ENCODE measurements around the gene PHLDB3. TPM values are rescaled to one million over a fixed set of nuclear protein-coding genes. Genes with fewer than 3 reads are reported as not detected.
A peak's percentile ranks its signal among the peaks of the same experiment; 100 is the strongest.

PHLDB3 gene
- total and polyA plus RNA-seq, 2 of the 13 experiments (the other 11 are each of a cell fraction or from before 2014, with no cell fraction given): 11.3 to 14.5 TPM

DNA sequence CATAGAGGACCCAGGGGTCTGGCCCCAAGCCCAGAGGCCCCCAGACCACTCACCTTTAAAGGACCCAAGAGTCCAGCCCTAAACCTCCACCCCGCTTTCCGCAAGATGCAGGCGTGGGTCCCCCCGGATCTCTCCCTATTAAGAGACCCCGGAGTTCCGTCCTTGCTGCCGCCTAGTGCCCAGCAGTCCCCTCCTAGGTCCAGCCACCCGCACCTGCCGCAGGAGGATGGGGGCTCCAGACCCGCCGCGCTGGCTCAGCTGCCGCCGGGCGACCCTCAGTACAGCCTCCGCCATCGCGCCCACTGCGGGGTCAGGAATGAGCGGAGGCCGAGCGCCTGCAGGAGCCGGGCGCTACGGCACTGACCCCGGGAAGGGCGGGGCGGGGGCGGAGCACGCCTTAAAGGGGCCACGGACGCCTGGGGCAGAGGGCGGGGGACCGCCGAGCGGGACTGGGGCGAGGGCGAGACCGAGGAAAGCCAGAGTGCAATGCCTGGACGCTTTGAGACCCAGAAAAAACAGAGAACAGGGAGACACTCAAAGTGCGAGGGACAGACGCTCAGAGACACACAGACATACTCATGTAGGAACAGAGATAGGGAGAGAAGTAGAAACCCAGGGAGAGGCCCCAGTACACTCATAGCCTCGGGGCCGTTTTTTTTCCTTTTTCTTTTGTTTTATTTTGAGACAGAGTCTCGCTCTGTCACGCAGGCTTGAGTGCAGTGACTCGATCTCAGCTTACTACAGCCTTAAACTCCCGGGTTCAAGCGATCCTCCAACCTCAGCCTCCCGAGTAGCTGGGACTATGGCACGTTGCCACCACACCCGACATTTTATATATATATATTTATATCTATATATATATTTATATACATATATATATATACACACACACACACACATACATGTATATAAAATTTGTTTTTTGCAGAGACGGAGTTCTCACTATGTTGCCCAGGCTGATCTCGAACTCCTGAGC lies 22.6 kb upstream of the PHLDB3 start, which contains the start of gene ETHE1 (continued):
- TF ChIP-seq, protein P1, sequence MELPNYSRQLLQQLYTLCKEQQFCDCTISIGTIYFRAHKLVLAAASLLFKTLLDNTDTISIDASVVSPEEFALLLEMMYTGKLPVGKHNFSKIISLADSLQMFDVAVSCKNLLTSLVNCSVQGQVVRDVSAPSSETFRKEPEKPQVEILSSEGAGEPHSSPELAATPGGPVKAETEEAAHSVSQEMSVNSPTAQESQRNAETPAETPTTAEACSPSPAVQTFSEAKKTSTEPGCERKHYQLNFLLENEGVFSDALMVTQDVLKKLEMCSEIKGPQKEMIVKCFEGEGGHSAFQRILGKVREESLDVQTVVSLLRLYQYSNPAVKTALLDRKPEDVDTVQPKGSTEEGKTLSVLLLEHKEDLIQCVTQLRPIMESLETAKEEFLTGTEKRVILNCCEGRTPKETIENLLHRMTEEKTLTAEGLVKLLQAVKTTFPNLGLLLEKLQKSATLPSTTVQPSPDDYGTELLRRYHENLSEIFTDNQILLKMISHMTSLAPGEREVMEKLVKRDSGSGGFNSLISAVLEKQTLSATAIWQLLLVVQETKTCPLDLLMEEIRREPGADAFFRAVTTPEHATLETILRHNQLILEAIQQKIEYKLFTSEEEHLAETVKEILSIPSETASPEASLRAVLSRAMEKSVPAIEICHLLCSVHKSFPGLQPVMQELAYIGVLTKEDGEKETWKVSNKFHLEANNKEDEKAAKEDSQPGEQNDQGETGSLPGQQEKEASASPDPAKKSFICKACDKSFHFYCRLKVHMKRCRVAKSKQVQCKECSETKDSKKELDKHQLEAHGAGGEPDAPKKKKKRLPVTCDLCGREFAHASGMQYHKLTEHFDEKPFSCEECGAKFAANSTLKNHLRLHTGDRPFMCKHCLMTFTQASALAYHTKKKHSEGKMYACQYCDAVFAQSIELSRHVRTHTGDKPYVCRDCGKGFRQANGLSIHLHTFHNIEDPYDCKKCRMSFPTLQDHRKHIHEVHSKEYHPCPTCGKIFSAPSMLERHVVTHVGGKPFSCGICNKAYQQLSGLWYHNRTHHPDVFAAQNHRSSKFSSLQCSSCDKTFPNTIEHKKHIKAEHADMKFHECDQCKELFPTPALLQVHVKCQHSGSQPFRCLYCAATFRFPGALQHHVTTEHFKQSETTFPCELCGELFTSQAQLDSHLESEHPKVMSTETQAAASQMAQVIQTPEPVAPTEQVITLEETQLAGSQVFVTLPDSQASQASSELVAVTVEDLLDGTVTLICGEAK (IDR thresholded peaks at IDR 0.05): no peak
- TF ChIP-seq, protein P1 (CRISPR knock-in tag; IDR thresholded peaks at IDR 0.05): no peak
- TF ChIP-seq CCDC6 (CRISPR knock-in tag; IDR thresholded peaks at IDR 0.05): peak; percentile 45; the same call in 1 of the 2 replicates
- peak; percentile 88 for TF ChIP-seq SAP130 (CRISPR knock-in tag; IDR thresholded peaks at IDR 0.05; ENCODE audit: low read depth)
- TF ChIP-seq MYC (CRISPR knock-in tag; IDR thresholded peaks at IDR 0.05; ENCODE audit: borderline replicate concordance): peak; percentile 68
- no peak for TF ChIP-seq ZFP1 (CRISPR knock-in tag; IDR thresholded peaks at IDR 0.05)
- TF ChIP-seq HNF1A (IDR thresholded peaks at IDR 0.05; ENCODE audit: low read depth): no peak
- TF ChIP-seq HNF1A (CRISPR knock-in tag; IDR thresholded peaks at IDR 0.05; ENCODE audit: borderline replicate concordance): peak; percentile 60; the same call in 1 of the 2 replicates
- TF ChIP-seq, protein P2, sequence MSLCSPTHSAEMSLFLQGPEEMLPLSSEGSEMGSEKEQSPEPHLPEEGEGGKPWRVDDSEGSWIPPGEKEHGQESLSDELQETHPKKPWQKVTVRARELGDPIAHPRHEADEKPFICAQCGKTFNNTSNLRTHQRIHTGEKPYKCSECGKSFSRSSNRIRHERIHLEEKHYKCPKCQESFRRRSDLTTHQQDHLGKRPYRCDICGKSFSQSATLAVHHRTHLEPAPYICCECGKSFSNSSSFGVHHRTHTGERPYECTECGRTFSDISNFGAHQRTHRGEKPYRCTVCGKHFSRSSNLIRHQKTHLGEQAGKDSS (CRISPR knock-in tag; IDR thresholded peaks at IDR 0.05; ENCODE audit: borderline replicate concordance, low read depth): peak; percentile 62; the same call in 1 of the 2 replicates
- 0 out of 2 replicates have a peak, but pooled peaks have one; percentile 28 for TF ChIP-seq ISL2 (CRISPR knock-in tag; IDR thresholded peaks at IDR 0.05)
- TF ChIP-seq KLF6 (CRISPR knock-in tag; IDR thresholded peaks at IDR 0.05): peak; percentile 50; the same call in 1 of the 2 replicates
- no peak for TF ChIP-seq ZNF20 (CRISPR knock-in tag; IDR thresholded peaks at IDR 0.05)
- TF ChIP-seq U2AF2 (IDR thresholded peaks at IDR 0.05; ENCODE audit: low read depth, low read length): no peak
- TF ChIP-seq POGZ (CRISPR knock-in tag; IDR thresholded peaks at IDR 0.05): 0 out of 2 replicates have a peak, but pooled peaks have one; percentile 39
